ENCODE data around the gene NKX1-1.

GRCh38 chr4:1362521-1362920 lies 43.7 kb downstream of the NKX1-1 start:
- TF ChIP-seq CTCF (IDR thresholded peaks at IDR 0.05) (no peak), POLR2AphosphoS5 (IDR thresholded peaks at IDR 0.05) (no peak), POLR2A (IDR thresholded peaks at IDR 0.05) (no peak)

Data from gastroesophageal sphincter (tissue), 3 donors.